IMR-90 (cell line): ENCODE results near the gene RAD51B.

Experiments
- CTCF ChIP-seq: conservative IDR thresholded peaks from 2 replicates; pipeline ENCODE4 v1.5.1; 2012; ENCODE audit warnings: mild to moderate bottlenecking, low read depth, low read length, improper control_type of control experiment
- POLR2A ChIP-seq: IDR thresholded peaks from 2 replicates; pipeline ENCODE4 v1.6.1; 2012; ENCODE audit warnings: mild to moderate bottlenecking, low read depth, low read length

- TF ChIP-seq CTCF (no peak), POLR2A (no peak)
These were observed 43.6 kb downstream of the RAD51B start for GRCh38 chr14:67863223-67863622.
